Measurements from ENCODE around the gene PODXL2. TPM values are rescaled to one million over a fixed set of nuclear protein-coding genes. Genes with fewer than 3 reads are reported as not detected.
"Not testable (repeated sequence)": the region's sequence is repeated elsewhere in the genome, so short reads cannot be mapped to it uniquely, and the experiment has no call there.

The PODXL2 gene
- total RNA-seq, 2 experiments from 2014 or later, result 1.9 TPM

- intact Hi-C loops (cut with DNase I, micrococcal nuclease), result no loop called here
- DNase-seq (no peak), ATAC-seq (no peak)
- no peak overlapping the region for H3K4me3 Mint-ChIP-seq
- ChIA-PET POLR2A (no interaction called here), CTCF (interaction anchor here (0.5 kb wide), 1 partner anchor 205 kb away, joined by 3 read pairs; no protein-coding TSS in a partner anchor)
- no peak overlapping the region for H3K27ac Mint-ChIP-seq
- H3K9me3 Mint-ChIP-seq (ENCODE audit: low read depth), result no peaks in the 10 kb centered on the region
- H3K4me1 Mint-ChIP-seq, result peaks cover 19% of the 10 kb centered on the region
- H3K27me3 Mint-ChIP-seq, result no peaks in the 10 kb centered on the region
- H3K36me3 Mint-ChIP-seq (ENCODE audit: low read depth), result peaks cover 2% of the 10 kb centered on the region
Observed at GRCh38 chr3:127676921-127677351, 48.0 kb downstream of the PODXL2 start.

GRCh38 chr3:127677541-127678314 lies 48.7 kb downstream of the PODXL2 start:
- Mint-ChIP-seq H3K4me1 (peaks cover 19% of the 10 kb centered on the region), H3K27me3 (no peaks in the 10 kb centered on the region), H3K4me3 (no peak overlapping the region), H3K9me3 (ENCODE audit: low read depth) (no peaks in the 10 kb centered on the region), H3K36me3 (ENCODE audit: low read depth) (peaks cover 2% of the 10 kb centered on the region), H3K27ac (no peak overlapping the region)
- ATAC-seq (no peak), DNase-seq (no peak)
- CTCF ChIA-PET, result interaction anchor here (0.6 kb wide), 1 partner anchor 31 kb away, joined by 3 read pairs; no protein-coding TSS in a partner anchor
- POLR2A ChIA-PET, result no interaction called here
- intact Hi-C loops (cut with DNase I, micrococcal nuclease), result no loop called here

- POLR2A ChIA-PET, result interaction anchor here (0.6 kb wide), 1 partner anchor 679 kb away, joined by 4 read pairs; no protein-coding TSS in a partner anchor
- peaks cover 2% of the 10 kb centered on the region for H3K36me3 Mint-ChIP-seq (ENCODE audit: low read depth)
- CTCF ChIA-PET, result interaction anchor here (0.6 to 1.3 kb wide), 2 partner anchors 26 to 32 kb away, joined by 3 to 4 read pairs; no protein-coding TSS in a partner anchor
- intact Hi-C loops (cut with DNase I, micrococcal nuclease), result no loop called here
- no peaks in the 10 kb centered on the region for H3K9me3 Mint-ChIP-seq (ENCODE audit: low read depth)
- no peak for ATAC-seq
- H3K27ac Mint-ChIP-seq, result no peak overlapping the region
- H3K27me3 Mint-ChIP-seq, result no peaks in the 10 kb centered on the region
- DNase-seq, result no peak
- peaks cover 19% of the 10 kb centered on the region for H3K4me1 Mint-ChIP-seq
- no peak overlapping the region for H3K4me3 Mint-ChIP-seq
Observed at GRCh38 chr3:127678315-127678599, 49.3 kb downstream of the PODXL2 start.

GRCh38 chr3:127678611-127679533 lies 49.9 kb downstream of the PODXL2 start:
- peaks cover 19% of the 10 kb centered on the region for H3K4me1 Mint-ChIP-seq
- DNase-seq (no peak), ATAC-seq (no peak)
- H3K27me3 Mint-ChIP-seq, result no peaks in the 10 kb centered on the region
- intact Hi-C loops (cut with DNase I, micrococcal nuclease), result no loop called here
- POLR2A ChIA-PET, result interaction anchor here (0.6 kb wide), 1 partner anchor 678 kb away, joined by 4 read pairs; no protein-coding TSS in a partner anchor
- no peaks in the 10 kb centered on the region for H3K9me3 Mint-ChIP-seq (ENCODE audit: low read depth)
- CTCF ChIA-PET, result interaction anchor here (0.6 to 1.3 kb wide), 2 partner anchors 26 to 32 kb away, joined by 3 to 4 read pairs; no protein-coding TSS in a partner anchor
- no peak overlapping the region for H3K27ac Mint-ChIP-seq
- peaks cover 2% of the 10 kb centered on the region for H3K36me3 Mint-ChIP-seq (ENCODE audit: low read depth)
- H3K4me3 Mint-ChIP-seq, result no peak overlapping the region

- Mint-ChIP-seq H3K4me3 (no peak overlapping the region), H3K9me3 (ENCODE audit: low read depth) (no peaks in the 10 kb centered on the region), H3K4me1 (peaks cover 14% of the 10 kb centered on the region), H3K27me3 (no peaks in the 10 kb centered on the region), H3K27ac (no peak overlapping the region), H3K36me3 (ENCODE audit: low read depth) (peaks cover 2% of the 10 kb centered on the region)
- ATAC-seq (no peak), DNase-seq (no peak)
- ChIA-PET POLR2A (interaction anchor here (0.6 kb wide), 1 partner anchor 765 kb away, joined by 3 read pairs; no protein-coding TSS in a partner anchor), CTCF (interaction anchor here (1.3 kb wide), 1 partner anchor 27 kb away, joined by 4 read pairs; no protein-coding TSS in a partner anchor)
- intact Hi-C loops (cut with DNase I, micrococcal nuclease), result no loop called here
Observed at GRCh38 chr3:127679534-127680145, 50.7 kb downstream of the PODXL2 start.

- POLR2A ChIA-PET, result interaction anchor here (0.6 kb wide), 1 partner anchor 766 kb away, joined by 3 read pairs; no protein-coding TSS in a partner anchor
- CTCF ChIA-PET, result interaction anchor here (0.6 kb wide), 1 partner anchor 105 kb away, joined by 3 read pairs; no protein-coding TSS in a partner anchor
- no peaks in the 10 kb centered on the region for H3K9me3 Mint-ChIP-seq (ENCODE audit: low read depth)
- H3K4me3 Mint-ChIP-seq, result no peak overlapping the region
- peaks cover 2% of the 10 kb centered on the region for H3K36me3 Mint-ChIP-seq (ENCODE audit: low read depth)
- H3K27ac Mint-ChIP-seq, result no peak overlapping the region
- no peaks in the 10 kb centered on the region for H3K27me3 Mint-ChIP-seq
- intact Hi-C loops (cut with DNase I, micrococcal nuclease), result no loop called here
- ATAC-seq, result no peak
- no peak for DNase-seq
- H3K4me1 Mint-ChIP-seq, result peaks cover 8% of the 10 kb centered on the region
Observed at GRCh38 chr3:127680146-127680661, 51.2 kb downstream of the PODXL2 start.

GRCh38 chr3:127680798-127681221 lies 51.8 kb downstream of the PODXL2 start:
- Mint-ChIP-seq H3K4me1 (peaks cover 8% of the 10 kb centered on the region), H3K27ac (no peak overlapping the region), H3K9me3 (ENCODE audit: low read depth) (no peaks in the 10 kb centered on the region), H3K27me3 (no peaks in the 10 kb centered on the region), H3K36me3 (ENCODE audit: low read depth) (peaks cover 2% of the 10 kb centered on the region), H3K4me3 (no peak overlapping the region)
- intact Hi-C loops (cut with DNase I, micrococcal nuclease), result no loop called here
- no peak for DNase-seq
- CTCF ChIA-PET, result interaction anchor here (0.6 to 0.7 kb wide), 2 partner anchors 96 to 104 kb away, joined by 3 read pairs; no protein-coding TSS in a partner anchor
- POLR2A ChIA-PET, result no interaction called here
- ATAC-seq, result no peak

GRCh38 chr3:127682175-127682554 lies 53.2 kb downstream of the PODXL2 start:
- H3K4me3 Mint-ChIP-seq; ATAC-seq; POLR2A ChIA-PET; intact Hi-C loops (cut with DNase I, micrococcal nuclease); DNase-seq; H3K9me3 Mint-ChIP-seq (ENCODE audit: low read depth); H3K27me3 Mint-ChIP-seq; H3K36me3 Mint-ChIP-seq (ENCODE audit: low read depth); H3K27ac Mint-ChIP-seq; H3K4me1 Mint-ChIP-seq: not testable (repeated sequence)
- CTCF ChIA-PET, result interaction anchor here (0.8 kb wide), 1 partner anchor 13 kb away, joined by 3 read pairs; no protein-coding TSS in a partner anchor

GRCh38 chr3:127682561-127682960 lies 53.6 kb downstream of the PODXL2 start:
- POLR2A ChIA-PET, result no interaction called here
- DNase-seq (no peak), ATAC-seq (no peak)
- CTCF ChIA-PET, result interaction anchor here (0.7 to 1.0 kb wide), 3 partner anchors 13 to 29 kb away, joined by 3 to 4 read pairs (median 3); no protein-coding TSS in a partner anchor
- H3K27me3 Mint-ChIP-seq, result no peaks in the 10 kb centered on the region
- peaks cover 2% of the 10 kb centered on the region for H3K36me3 Mint-ChIP-seq (ENCODE audit: low read depth)
- intact Hi-C loops (cut with DNase I, micrococcal nuclease), result no loop called here
- H3K27ac Mint-ChIP-seq, result no peak overlapping the region
- no peaks in the 10 kb centered on the region for H3K9me3 Mint-ChIP-seq (ENCODE audit: low read depth)
- H3K4me3 Mint-ChIP-seq, result no peak overlapping the region
- peaks cover 6% of the 10 kb centered on the region for H3K4me1 Mint-ChIP-seq

GRCh38 chr3:127684871-127685707 lies 56.1 kb downstream of the PODXL2 start:
- Mint-ChIP-seq H3K27ac (no peak overlapping the region), H3K36me3 (ENCODE audit: low read depth) (no peaks in the 10 kb centered on the region), H3K4me1 (peaks cover 6% of the 10 kb centered on the region), H3K27me3 (no peaks in the 10 kb centered on the region), H3K4me3 (no peak overlapping the region), H3K9me3 (ENCODE audit: low read depth) (no peaks in the 10 kb centered on the region)
- POLR2A ChIA-PET, result no interaction called here
- CTCF ChIA-PET, result interaction anchor here (0.6 kb wide), 2 partner anchors 37 to 273 kb away, joined by 3 to 4 read pairs; no protein-coding TSS in a partner anchor
- no peak for DNase-seq
- ATAC-seq, result peak; percentile 28
- intact Hi-C loops (cut with DNase I, micrococcal nuclease), result no loop called here
